Mucosa of descending colon (tissue), 3 donors: ENCODE measurements around the gene PATL1. TPM values are rescaled to one million over a fixed set of nuclear protein-coding genes. Genes with fewer than 3 reads are reported as not detected.

Experiments used
- ATAC-seq: fragments of 200-7000 bp; cut with Tn5 transposase; one replicate; pipeline ENCODE4 v1.9.1; 2020; ENCODE audit warnings: mild to moderate bottlenecking, moderate library complexity
- DNase-seq, 3 donors: peaks; one replicate each; pipeline ENCODE4 v3.0.0-alpha.2; 2020
- H3K36me3 ChIP-seq: fragments of 200-600 bp; one replicate; pipeline ENCODE4 v1.8.0; 2021; ENCODE audit warnings: low read depth, mild to moderate bottlenecking
- H3K4me1 ChIP-seq: fragments of 200-600 bp; one replicate; pipeline ENCODE4 v1.8.0; 2021; ENCODE audit warnings: low read depth, mild to moderate bottlenecking
- H3K4me3 ChIP-seq: fragments of 200-600 bp; one replicate; pipeline ENCODE4 v1.8.0; 2021; ENCODE audit warnings: mild to moderate bottlenecking
- H3K9me3 ChIP-seq: fragments of 200-600 bp; one replicate; pipeline ENCODE4 v1.8.0; 2021; ENCODE audit warnings: mild to moderate bottlenecking
- CTCF ChIP-seq: fragments of 200-600 bp; IDR thresholded peaks from one replicate; pipeline ENCODE4 v1.8.0; 2022; ENCODE audit warnings: antibody characterized with exemption, mild to moderate bottlenecking
- intact Hi-C, 2 donors: fragments of 100-400 bp; cut with DNase I in 1 of 2; cut with micrococcal nuclease in 1 of 2; formaldehyde crosslinking; loops; one replicate each; pipeline versions ENCODE4 v1.11.0 to v1.11.1; 2022; cut with DNase I, micrococcal nuclease
- total RNA-seq, 3 donors: library from RNA; stranded (reverse); fragmentation: NEBNext Ultra II Directional in 2 of 3; extraction: Animal tissue kit (Norgen Biotek cat#: 25700) in 2 of 3; gene quantifications; one replicate each; pipeline versions ENCODE4 v1.2.1 to v1.2.4, GENCODE V29; 2021 to 2023
- donor health status: DM: no; HTN: no; CAD: no; lungs with moderate emphysema.
- donor health status: DM: no; HTN: no; CAD: no.
- donor health status: DM: no; HTN: yes; CAD: no.

Gene PATL1
- total RNA-seq, 3 donors from 2014 or later: 34.1 to 40.2 (median 34.6) TPM

DNA sequence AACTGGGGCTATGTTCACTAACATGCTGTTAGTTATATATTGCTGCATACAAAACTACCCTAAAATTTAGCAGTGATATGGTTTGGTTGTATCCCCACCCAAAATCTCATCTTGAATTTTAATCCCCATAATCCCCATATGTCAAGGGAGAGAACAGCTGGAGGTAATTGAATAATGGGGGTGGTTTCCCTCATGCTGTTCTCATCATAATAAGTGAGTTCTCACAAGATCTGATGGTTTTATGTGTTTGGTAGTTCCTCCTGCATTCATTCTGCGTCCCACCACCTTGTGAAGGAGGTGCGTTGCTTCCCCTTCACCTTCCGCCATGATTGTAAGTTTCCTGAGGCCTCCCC, 10.0 kb upstream of the PATL1 start:
- DNase-seq: no peak
- Histone ChIP-seq H3K36me3 (no peaks in the 10 kb centered on the region), H3K9me3 (no peaks in the 10 kb centered on the region), H3K4me3 (no peak overlapping the region), H3K4me1 (peaks cover 10% of the 10 kb centered on the region)
- no peak for ATAC-seq
- intact Hi-C loops: loop anchor here in 1 of 2 donors (10.0 kb wide), 1 partner anchor 134 kb away; no protein-coding TSS in a partner anchor
- TF ChIP-seq CTCF: no peak

DNA sequence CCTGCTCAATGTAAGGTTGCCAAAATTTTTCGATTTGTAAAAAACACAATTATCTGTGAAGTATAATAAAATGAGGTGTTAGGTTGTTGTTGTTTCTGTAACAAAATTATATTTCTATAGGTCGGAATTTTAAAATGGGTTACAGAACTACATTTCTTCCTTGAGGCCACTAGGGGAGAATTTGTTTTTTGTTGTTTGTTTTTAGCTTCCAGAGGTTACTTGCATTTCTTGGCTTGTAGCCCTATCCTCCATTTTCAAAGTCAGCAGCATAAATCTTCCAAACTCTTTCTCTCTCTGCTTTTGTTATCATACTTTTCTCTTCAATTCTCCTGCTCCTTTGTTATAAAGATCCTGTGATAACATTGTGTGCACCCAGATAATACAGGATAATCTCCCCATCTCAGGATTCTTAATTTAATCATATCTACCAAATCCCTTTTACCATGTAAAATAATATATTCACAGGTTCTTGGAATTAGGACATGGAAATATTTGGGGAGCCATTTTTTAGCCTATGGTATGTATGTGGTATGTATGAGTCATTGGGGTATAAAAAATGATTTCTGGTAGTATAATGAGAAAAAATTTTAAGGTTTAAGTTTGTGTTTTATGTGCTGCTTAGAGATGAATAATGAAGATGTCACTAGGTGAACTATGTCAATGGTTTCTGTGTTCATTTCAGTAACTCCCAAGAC, 9.4 kb upstream of the PATL1 start:
- H3K4me3 ChIP-seq: no peak overlapping the region
- H3K4me1 ChIP-seq: peaks cover 10% of the 10 kb centered on the region
- TF ChIP-seq CTCF: no peak
- no peaks in the 10 kb centered on the region for H3K36me3 ChIP-seq
- no peak for ATAC-seq
- DNase-seq: no peak
- intact Hi-C loops: loop anchor here in 1 of 2 donors (10.0 kb wide), 1 partner anchor 133 kb away; no protein-coding TSS in a partner anchor
- no peaks in the 10 kb centered on the region for H3K9me3 ChIP-seq

GRCh38 chr11:59676205-59676604, 7.4 kb upstream of the PATL1 start:
- Histone ChIP-seq H3K4me3 (no peak overlapping the region), H3K4me1 (peaks cover 5% of the 10 kb centered on the region), H3K9me3 (no peaks in the 10 kb centered on the region), H3K36me3 (no peaks in the 10 kb centered on the region)
- no peak for TF ChIP-seq CTCF
- no peak for ATAC-seq
- no peak for DNase-seq
- intact Hi-C loops: loop anchor here in 1 of 2 donors (10.0 kb wide), 1 partner anchor 131 kb away; no protein-coding TSS in a partner anchor

DNA sequence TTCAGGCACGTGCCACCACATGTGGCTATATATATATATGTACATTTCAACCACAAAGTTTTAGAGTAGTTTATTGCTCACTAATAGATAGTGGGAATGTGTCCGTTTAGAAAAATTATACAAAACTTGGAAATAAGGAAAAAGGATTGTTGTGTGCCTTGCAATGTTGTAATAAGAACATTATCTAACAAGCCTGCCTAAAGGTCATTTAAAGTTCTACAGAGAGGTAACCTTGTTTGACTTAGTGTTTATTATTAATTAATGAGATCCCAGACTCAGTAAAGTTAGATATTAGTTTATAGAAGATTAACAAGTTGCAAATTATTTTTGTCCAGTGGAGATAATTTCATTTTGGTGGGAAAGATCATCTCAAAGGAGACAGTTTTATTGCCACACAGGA, 5.5 kb upstream of the PATL1 start:
- no peak for DNase-seq
- Histone ChIP-seq H3K36me3 (no peaks in the 10 kb centered on the region), H3K4me3 (no peak overlapping the region), H3K9me3 (no peaks in the 10 kb centered on the region), H3K4me1 (peaks cover 8% of the 10 kb centered on the region)
- no peak for ATAC-seq
- intact Hi-C loops: loop anchor here in 1 of 2 donors (10.0 kb wide), 1 partner anchor 129 kb away; no protein-coding TSS in a partner anchor
- TF ChIP-seq CTCF: no peak

- intact Hi-C loops: loop anchor here in 1 of 2 donors (10.0 kb wide), 1 partner anchor 128 kb away; no protein-coding TSS in a partner anchor
- no peaks in the 10 kb centered on the region for H3K36me3 ChIP-seq
- peaks cover 8% of the 10 kb centered on the region for H3K4me1 ChIP-seq
- DNase-seq (no peak), ATAC-seq (no peak)
- TF ChIP-seq CTCF: no peak
- H3K9me3 ChIP-seq: no peaks in the 10 kb centered on the region
- H3K4me3 ChIP-seq: no peak overlapping the region
These were observed 4.5 kb upstream of the PATL1 start for GRCh38 chr11:59673291-59673690.
